K562 (cell line): Measurements from ENCODE around the gene CENPA.

Experiments
- GATA2 ChIP-seq: sonication (generic); formaldehyde crosslinking; IDR thresholded peaks from 2 replicates; pipeline ENCODE4 v1.4.0; 2020; ENCODE audit warnings: mild to moderate bottlenecking, missing genetic modification reagents
- ILK ChIP-seq: fragments of 450-650 bp; IDR thresholded peaks from 2 replicates; pipeline ENCODE4 v1.6.1; 2016; ENCODE audit warnings: missing genetic modification characterization, low read depth, mild to moderate bottlenecking, missing compliant biosample characterization, moderate library complexity, borderline replicate concordance
- USF1 ChIP-seq: sonication (generic); formaldehyde crosslinking; IDR thresholded peaks from 2 replicates; pipeline ENCODE4 v1.9.0; 2022; ENCODE audit warnings: mild to moderate bottlenecking, missing genetic modification reagents

GRCh38 chr2:26768759-26769088 is 17.1 kb upstream of the CENPA start:
- TF ChIP-seq USF1 (no peak), GATA2 (CRISPR knock-in tag) (no peak), ILK (tag) (no peak)
